ENCODE data around the gene AGRN.

DNA sequence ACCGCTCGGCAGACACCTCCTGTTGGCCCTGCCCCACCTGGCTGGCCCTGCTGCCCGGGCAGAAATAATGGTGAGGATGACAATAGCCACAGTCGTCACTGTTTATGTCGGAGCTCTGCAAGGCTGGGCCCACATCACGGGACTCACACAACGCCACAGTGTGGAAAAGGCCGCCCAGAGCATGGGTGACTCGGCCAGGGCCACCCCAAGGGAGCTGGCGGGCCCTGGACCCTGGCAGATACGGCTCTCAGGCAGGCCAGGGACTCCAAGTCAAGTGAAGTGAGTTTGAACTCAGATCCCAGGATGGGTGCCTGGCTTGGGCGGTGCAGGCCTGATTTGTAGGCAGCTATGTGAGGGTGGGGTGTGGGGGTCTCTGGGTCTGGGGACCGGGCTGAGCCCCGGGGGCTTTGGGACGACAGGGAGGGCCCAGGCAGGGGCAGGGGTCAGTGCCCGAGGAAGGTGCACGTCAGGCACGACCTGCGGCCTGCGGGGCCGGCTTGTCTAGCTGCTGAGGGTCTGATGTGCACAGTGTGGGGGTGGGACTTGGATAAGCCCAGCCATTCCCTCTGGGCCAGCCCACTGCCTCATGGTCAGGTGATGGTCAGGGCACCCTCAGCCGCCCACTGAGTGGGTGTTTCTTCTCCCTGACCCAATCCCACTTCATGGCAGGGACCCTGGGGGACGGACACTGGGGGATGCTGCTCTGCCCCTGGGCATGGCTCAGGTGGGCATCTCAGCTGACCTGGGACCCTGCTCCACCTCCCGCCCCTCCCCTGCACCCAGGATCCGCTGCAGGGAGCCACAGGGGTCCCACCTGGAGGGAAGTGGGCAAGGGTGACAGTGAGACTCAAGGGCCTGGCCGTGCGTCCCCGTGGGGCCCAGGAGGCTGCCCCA is 53.2 kb downstream of the AGRN start:
- TF ChIP-seq, protein P1, sequence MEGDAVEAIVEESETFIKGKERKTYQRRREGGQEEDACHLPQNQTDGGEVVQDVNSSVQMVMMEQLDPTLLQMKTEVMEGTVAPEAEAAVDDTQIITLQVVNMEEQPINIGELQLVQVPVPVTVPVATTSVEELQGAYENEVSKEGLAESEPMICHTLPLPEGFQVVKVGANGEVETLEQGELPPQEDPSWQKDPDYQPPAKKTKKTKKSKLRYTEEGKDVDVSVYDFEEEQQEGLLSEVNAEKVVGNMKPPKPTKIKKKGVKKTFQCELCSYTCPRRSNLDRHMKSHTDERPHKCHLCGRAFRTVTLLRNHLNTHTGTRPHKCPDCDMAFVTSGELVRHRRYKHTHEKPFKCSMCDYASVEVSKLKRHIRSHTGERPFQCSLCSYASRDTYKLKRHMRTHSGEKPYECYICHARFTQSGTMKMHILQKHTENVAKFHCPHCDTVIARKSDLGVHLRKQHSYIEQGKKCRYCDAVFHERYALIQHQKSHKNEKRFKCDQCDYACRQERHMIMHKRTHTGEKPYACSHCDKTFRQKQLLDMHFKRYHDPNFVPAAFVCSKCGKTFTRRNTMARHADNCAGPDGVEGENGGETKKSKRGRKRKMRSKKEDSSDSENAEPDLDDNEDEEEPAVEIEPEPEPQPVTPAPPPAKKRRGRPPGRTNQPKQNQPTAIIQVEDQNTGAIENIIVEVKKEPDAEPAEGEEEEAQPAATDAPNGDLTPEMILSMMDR (IDR thresholded peaks at IDR 0.05; ENCODE audit: low read length): no peak
- TF ChIP-seq EZH2 (optimal IDR thresholded peaks at IDR 0.05; ENCODE audit: low read depth, low read length) (no peak), EZH2phosphoT487 (IDR thresholded peaks at IDR 0.05; ENCODE audit: low read length) (no peak)

All from MM.1S (cell line).